CD4-positive, alpha-beta T cell treated with Interleukin-4 for 4 hours (primary cell): ENCODE measurements around the gene GRM4.
A peak's percentile ranks its signal among the peaks of the same experiment; 100 is the strongest.
"Not testable (repeated sequence)": the region's sequence is repeated elsewhere in the genome, so short reads cannot be mapped to it uniquely, and the experiment has no call there.

Experiments
- DNase-seq: peaks from one replicate; pipeline ENCODE4 v3.0.0-alpha.2; 2020

GRM4 gene

GRCh38 chr6:34146021-34146782 lies at the start of gene GRM4:
Gene GRM4 (minus strand): TSS chr6:34146087. CDS start chr6:34133496, 12,591 bp downstream.
- no peak for DNase-seq

- no peak for DNase-seq
Observed at GRCh38 chr6:34194772-34195171, 48.9 kb upstream of the GRM4 start.

GRCh38 chr6:34190504-34191122 lies 44.7 kb upstream of the GRM4 start:
- DNase-seq: no peak

GRCh38 chr6:34189806-34190503 lies 44.1 kb upstream of the GRM4 start:
- peak; percentile 42 for DNase-seq

GRCh38 chr6:34184726-34185125 lies 38.8 kb upstream of the GRM4 start:
- DNase-seq: not testable (repeated sequence)

- peak; percentile 88 for DNase-seq
Observed at GRCh38 chr6:34182751-34183531, 37.1 kb upstream of the GRM4 start.

GRCh38 chr6:34181908-34182307 lies 36.0 kb upstream of the GRM4 start:
- peak; percentile 4 for DNase-seq

GRCh38 chr6:34179106-34179720 lies 33.3 kb upstream of the GRM4 start:
- no peak for DNase-seq

- no peak for DNase-seq
Observed at GRCh38 chr6:34178357-34179105, 32.6 kb upstream of the GRM4 start.

- no peak for DNase-seq
Observed at GRCh38 chr6:34177181-34177591, 31.3 kb upstream of the GRM4 start.

- no peak for DNase-seq
Observed at GRCh38 chr6:34176261-34177031, 30.6 kb upstream of the GRM4 start.

GRCh38 chr6:34174846-34175399 lies 29.0 kb upstream of the GRM4 start:
- DNase-seq: no peak

- no peak for DNase-seq
Observed at GRCh38 chr6:34172961-34173775, 27.3 kb upstream of the GRM4 start.

- no peak for DNase-seq
Observed at GRCh38 chr6:34170346-34170745, 24.5 kb upstream of the GRM4 start.

- no peak for DNase-seq
Observed at GRCh38 chr6:34169897-34170296, 24.0 kb upstream of the GRM4 start.

- no peak for DNase-seq
Observed at GRCh38 chr6:34161857-34162515, 16.1 kb upstream of the GRM4 start.

GRCh38 chr6:34159844-34160243 lies 14.0 kb upstream of the GRM4 start:
- no peak for DNase-seq

- DNase-seq: no peak
Observed at GRCh38 chr6:34158876-34159275, 13.0 kb upstream of the GRM4 start.

- no peak for DNase-seq
Observed at GRCh38 chr6:34157851-34158250, 12.0 kb upstream of the GRM4 start.
